ENCODE measurements around the gene ADGRB2. TPM values are rescaled to one million over a fixed set of nuclear protein-coding genes. Genes with fewer than 3 reads are reported as not detected.

ADGRB2 gene, protein sequence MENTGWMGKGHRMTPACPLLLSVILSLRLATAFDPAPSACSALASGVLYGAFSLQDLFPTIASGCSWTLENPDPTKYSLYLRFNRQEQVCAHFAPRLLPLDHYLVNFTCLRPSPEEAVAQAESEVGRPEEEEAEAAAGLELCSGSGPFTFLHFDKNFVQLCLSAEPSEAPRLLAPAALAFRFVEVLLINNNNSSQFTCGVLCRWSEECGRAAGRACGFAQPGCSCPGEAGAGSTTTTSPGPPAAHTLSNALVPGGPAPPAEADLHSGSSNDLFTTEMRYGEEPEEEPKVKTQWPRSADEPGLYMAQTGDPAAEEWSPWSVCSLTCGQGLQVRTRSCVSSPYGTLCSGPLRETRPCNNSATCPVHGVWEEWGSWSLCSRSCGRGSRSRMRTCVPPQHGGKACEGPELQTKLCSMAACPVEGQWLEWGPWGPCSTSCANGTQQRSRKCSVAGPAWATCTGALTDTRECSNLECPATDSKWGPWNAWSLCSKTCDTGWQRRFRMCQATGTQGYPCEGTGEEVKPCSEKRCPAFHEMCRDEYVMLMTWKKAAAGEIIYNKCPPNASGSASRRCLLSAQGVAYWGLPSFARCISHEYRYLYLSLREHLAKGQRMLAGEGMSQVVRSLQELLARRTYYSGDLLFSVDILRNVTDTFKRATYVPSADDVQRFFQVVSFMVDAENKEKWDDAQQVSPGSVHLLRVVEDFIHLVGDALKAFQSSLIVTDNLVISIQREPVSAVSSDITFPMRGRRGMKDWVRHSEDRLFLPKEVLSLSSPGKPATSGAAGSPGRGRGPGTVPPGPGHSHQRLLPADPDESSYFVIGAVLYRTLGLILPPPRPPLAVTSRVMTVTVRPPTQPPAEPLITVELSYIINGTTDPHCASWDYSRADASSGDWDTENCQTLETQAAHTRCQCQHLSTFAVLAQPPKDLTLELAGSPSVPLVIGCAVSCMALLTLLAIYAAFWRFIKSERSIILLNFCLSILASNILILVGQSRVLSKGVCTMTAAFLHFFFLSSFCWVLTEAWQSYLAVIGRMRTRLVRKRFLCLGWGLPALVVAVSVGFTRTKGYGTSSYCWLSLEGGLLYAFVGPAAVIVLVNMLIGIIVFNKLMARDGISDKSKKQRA (N-terminal part only)
- total RNA-seq, result 1 to 10 TPM; 3.8 to 5.3 TPM
- long read RNA-seq, donor 1, partial matches to known transcripts, result 4 of 5 reads
- long read RNA-seq, donor 1, other reads (novel, unspliced or antisense), result 1 of 5 reads
- long read RNA-seq, donor 2, partial matches to known transcripts, result 3 of 4 reads
- long read RNA-seq, donor 2, other reads (novel, unspliced or antisense), result 1 of 4 reads

DNA sequence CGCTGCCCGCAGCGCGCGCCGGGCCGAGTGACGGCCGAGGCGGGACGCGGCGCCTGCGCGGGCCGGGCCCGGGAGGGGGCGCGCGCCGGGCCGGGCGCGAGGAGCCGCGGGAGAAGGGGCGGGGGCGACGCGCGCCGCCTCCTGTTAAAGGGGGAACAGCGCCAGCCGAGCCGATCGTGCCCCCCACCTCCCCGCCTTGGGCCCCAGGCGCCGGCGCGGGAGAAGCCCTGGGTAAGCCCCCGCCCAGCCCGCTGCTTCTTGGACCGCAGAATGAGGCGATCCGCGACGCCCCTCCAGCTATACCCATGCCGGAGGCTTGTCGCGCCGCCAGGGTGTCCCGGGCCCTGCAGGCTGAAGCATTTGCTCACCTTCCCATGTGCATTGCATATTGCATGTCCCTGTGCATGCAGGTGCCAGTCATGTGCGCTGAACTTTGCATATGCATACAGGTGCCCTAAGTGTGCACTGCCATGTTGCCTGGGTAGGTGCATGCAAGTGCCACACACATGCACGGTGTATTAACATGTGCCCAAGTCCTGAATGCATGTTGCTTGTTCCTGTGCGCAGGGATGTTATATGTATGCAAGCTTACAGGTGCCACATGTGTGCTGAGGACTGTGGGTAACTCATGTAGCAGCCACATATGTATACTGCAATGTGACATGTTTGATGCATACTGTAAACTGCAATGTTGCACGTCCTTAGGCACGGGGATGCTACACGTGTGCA, at the start of gene ADGRB2:
TSS of gene ADGRB2 (minus strand) at position 29 of the 729 bp plus-strand sequence. CDS start 7,119 bp downstream, outside the sequence.
- intact Hi-C loops (cut with DNase I), result no loop called here
- no peak for DNase-seq (ENCODE audit: low spot score)

DNA sequence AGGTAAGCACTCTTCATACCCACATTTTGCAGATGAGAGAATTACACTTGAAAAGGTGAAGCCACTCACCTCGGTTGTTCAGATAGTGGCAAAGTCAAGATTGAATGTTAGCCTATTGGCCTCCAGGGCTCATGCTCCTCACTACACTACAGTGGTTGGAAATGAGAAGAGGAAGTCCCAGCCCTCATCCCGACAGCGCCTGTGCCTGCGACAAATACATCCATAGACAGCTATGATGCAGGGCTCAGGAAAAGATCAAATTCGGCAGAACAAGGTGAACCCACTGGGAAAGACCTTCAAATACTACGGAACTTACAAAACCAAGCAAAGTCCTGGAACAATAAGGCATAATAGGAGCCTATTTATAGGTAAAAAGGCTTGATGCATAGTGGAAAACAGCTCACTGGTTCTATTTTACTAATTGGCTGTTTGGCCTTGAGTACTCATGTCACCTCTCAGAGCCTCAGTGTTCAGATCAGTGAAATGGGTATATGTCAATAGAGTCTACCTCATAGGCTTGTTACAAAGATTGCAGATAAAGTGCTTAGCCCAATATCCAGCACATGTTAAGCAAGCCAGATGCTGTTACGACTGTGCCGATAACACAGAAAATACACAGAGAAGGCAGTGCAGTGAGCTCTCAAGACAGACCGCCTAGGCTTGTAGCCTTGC, 48.2 kb upstream of the ADGRB2 start:
- intact Hi-C loops (cut with DNase I), result no loop called here
- peak; percentile 8 for DNase-seq (ENCODE audit: low spot score)

DNA sequence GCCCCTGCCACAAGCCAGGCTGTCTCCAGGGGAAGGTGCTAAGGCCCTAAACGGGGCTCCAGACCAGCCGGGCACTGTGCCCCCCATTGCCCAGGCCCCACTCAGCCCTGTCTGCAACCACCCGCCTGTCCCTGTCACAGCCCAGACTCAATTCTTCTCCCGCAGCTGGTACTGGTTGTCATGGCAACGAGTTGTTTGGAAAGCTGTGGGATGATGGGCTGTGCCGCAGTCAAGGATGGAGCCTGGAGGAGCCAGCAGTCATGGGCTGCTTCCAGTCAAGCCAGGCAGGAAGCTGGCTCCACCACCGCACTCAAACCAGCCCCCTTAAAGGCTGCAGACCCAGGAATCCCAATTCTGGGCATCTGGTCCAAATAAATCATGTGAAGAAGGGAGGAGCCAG, 47.5 kb upstream of the ADGRB2 start:
- peak; percentile 51 for DNase-seq (ENCODE audit: low spot score)
- intact Hi-C loops (cut with DNase I), result no loop called here

DNA sequence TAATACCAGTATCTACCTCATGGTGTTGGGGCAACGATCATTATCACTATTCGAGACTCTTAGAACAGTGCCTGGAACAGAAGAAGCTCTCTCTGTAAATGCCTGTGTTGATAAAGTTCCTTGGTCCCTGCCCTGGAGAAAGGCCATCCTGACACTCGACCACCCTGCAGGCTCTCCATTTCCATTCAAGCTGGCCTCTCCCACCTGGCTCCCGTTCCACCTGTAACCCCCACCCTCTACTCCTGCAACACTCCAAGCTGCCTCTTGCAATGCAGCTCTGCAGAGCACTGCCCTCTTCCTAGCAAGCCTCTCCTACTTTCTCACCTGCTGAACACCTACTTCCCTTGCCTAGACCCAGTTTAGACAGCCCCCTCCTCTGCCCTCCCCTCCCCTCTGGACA, 45.6 kb upstream of the ADGRB2 start:
- intact Hi-C loops (cut with DNase I), result no loop called here
- DNase-seq (ENCODE audit: low spot score), result peak; percentile 5

DNA sequence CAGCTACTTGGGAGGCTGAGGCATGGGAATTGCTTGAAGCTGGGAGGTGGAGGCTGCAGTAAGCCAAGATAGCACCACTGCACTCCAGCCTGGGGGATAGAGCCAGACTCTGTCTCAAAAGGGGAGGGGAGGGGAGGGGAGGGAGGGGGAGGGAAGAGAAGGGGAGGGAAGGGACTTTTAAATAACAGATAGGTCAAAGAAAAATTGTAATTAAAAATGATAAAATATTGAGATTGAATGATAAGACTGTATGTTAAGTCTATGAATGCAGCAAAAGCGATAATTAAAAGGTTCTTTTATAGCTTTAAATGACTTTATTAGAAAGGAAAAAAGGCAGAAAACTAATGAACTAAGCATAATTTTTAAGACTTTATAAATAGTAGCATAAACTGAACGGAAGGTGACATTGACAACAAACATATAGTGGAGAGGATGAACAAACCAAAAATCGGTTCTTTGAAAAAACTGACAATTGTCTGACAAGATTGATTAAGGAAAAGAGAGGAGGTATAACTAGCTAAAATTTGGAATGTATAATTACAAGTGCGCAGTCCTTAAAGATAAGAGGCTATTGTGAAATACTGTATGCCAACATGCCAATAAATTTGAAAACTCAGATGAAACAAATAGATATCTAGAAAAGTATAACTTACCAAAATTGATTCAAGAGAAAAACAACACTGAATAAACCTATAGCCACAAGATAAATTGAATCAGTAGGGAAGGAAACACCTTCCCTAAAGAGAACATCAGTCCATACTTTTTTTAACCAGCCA, 43.3 kb upstream of the ADGRB2 start:
- no peak for DNase-seq (ENCODE audit: low spot score)
- intact Hi-C loops (cut with DNase I), result no loop called here

DNA sequence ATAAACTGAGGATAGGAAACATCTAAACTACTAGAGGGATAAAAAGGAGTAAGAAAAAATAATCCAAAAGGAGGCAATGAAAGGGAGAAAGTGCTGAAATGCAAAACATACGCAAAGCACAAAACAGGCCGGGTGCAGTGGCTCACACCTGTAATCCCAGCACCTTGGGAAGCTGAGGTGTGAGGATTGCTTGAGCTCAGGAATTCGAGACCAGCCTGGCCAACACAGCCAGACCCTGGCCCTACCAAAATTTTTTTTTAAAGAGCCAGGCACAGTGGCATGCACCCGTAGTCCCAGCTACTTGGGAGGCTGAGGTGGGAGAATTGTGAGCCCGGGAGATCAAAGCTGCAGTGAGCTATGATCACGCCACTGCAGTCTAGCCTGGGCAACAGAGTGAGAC, 41.2 kb upstream of the ADGRB2 start:
- no peak for DNase-seq (ENCODE audit: low spot score)
- intact Hi-C loops (cut with DNase I), result no loop called here

DNA sequence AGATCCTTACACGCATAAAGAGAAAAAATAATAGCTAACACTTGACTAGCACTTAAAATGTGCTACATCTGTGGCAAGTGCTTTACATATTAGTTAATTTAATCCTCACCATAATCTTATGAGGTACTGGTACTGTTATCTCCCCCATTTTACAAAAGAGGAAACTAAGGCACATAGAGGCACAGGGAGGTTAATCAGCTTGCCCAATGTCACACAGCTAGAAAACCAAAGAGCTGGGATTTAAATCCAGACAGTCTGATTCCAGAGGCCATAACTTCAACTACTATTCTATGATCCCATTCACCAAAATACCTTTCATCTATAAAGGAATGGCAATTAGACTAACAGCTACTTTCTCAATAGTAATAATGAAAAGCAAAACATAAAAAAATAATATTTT, 40.0 kb upstream of the ADGRB2 start:
- DNase-seq (ENCODE audit: low spot score), result no peak
- intact Hi-C loops (cut with DNase I), result no loop called here

DNA sequence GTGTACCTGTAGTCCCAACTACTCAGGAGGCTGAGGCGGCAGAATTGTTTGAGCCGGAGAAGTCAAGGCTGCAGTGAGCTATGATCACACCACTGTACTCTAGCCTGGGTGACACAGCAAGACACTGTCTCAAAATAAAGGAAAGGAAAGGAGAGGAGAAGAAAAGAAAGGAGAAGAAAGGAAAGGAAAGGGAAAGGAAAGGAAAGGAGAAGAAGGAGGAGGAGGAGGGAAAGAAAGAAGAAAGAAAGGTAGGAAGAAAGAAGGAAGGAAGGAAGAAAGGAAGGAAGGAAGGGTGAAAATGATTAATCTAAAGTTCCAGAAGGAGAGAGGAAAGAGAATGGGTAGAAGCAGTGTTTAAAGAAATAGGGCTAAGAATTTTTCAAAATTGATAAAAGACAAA, 39.5 kb upstream of the ADGRB2 start:
- intact Hi-C loops (cut with DNase I), result no loop called here
- no peak for DNase-seq (ENCODE audit: low spot score)

DNA sequence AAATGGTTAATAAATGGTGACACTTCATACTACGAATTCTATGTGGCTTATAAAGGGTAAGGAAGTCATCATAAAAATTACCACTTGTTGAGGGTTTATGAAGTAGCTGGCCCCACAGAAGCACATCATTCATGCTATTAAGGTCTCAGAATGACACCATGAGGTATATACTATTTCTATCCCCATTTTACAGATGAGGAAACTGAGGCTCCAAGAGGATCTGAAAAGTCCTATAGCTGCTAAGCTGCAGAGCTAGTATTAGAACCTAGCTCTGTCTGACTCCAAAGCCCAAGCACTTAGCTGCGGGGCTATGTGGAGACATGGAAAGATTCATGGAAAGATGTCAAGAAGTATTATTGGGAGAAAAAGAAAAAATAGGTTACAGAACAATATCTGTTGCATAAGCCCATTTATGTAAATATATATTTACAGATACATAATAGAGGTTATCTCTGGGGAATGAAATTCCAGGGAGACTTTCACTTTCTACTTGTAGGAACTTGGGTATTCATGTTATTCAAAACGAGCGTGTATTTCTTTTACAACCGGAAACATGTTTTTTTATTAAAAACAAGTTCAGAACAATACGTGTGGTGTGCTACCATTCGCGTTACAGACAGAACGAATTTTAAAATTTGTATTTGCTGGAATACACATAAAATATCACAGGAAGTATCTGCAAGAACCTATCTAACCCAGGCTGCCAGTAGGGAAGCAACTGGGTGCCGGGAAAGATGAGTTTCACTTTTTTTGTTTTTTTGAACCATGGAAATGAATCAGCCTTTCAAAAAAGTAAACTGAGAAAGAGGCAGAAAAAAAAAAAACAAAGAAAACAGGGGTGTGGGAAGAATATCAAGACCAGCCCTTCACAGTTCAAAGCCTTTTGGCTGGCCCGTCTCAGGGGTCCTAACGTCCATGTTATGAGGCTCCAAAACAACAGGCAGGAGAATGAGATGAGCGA, 38.3 kb upstream of the ADGRB2 start:
- no peak for DNase-seq (ENCODE audit: low spot score)
- intact Hi-C loops (cut with DNase I), result no loop called here

DNA sequence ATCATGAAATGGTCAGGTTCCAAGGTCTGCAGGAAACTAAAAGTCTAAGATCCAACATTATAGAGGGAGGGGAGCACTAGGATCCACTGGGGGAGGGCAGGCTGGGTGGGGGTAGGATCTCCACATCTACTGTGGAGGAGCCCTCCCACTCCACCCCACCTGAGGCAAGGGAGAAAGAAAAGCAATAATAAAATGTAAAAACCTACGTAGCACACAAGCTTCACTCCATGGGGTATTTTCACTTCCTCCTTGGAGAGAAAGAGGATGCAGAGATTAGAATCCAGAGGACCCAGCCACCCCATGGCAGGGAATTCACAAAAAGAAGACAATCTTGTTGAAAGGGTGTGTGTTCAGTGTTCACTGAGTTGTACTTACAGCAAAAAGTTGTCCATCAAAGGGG, 37.3 kb upstream of the ADGRB2 start:
- DNase-seq (ENCODE audit: low spot score), result no peak
- intact Hi-C loops (cut with DNase I), result no loop called here

DNA sequence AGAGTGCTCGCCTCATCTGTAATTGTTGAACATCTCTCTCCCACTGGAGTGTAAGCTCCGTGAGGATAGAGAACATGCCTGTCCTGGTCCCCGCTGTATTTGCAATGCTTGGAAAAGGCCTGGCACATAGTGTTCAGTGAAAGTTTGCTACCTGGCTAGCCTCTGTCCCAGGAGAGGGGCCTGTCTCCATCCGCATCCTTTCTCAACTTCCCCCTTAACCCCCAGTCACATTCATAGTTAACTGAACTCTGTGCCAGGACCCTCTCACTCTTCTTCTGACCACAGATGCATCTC, 36.5 kb upstream of the ADGRB2 start:
- DNase-seq (ENCODE audit: low spot score), result no peak
- intact Hi-C loops (cut with DNase I), result no loop called here

DNA sequence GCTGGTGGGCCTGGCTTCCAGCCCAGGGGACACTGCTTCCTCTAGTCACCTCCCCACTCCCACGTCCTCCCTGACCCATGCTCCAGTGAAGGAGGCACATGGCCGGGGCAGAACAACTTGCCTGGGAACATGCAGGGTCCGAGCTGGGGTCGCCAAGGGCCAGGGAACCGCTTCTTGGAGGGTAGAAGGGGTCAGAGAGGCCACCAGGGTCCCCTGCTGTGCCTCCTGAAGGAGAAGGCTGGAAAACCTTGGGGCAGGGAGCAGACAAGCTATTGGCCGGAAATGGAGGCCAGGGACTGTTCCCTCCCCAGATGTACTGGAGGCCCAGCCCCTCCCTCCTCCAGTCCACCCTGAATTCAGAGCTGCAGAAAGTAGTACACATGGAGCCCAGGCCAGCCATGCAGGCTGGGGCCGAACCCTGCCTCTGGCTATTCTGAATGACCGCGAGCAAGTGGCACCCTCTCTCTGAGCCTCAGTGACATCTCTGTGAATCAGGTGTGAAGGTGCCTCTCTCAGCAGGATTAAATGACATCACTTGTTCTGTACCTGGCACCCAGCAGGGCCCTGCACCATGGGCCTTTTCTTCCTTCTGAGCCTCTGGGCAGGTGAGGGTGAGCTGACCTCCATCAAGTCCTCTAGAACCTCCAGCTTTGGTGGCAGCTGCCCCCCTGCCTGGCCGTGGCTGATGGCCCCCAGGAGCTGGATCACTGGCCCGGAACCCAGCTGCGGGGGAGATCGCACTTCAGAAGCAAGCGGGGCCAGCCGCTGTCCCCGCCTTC, 35.9 kb upstream of the ADGRB2 start:
- intact Hi-C loops (cut with DNase I), result loop anchor here in 1 of 2 donors (10.0 kb wide), 1 partner anchor 165 kb away; no protein-coding TSS in a partner anchor

DNA sequence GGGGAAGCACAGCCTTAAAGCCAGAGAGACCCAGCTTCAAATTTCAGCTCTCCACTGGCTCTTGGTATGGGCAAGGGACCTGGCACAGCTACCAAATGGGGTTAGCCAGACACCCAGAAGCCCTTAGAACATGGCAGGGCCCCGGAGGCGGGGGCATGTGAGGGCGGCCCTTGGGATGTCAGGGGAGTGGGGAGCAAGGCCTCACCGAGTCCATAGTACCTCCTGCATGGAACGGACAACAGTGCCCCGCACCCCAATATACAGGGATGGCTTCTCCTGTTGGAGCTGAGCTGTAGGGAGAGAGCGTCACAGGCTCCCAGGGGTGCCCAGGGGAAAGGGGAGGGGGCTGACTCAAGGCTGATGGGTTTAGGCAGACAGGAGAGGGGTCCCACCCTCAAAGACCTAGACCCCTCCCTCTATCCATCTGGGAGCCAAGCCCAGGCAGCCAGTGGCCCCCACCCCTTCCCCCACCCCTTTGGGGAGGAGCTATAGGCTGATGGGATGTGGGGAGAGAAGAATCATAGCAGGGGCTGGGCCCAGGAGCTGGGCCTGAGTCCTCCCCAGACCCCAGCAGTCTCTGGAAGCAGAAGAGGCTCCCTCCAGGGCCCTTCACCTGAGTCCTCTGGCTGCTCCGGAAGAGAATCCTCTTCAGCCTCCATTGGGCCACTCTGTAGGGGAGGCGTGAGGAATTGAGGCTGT, 35.2 kb upstream of the ADGRB2 start:
- DNase-seq (ENCODE audit: low spot score), result peak; percentile 66
- intact Hi-C loops (cut with DNase I), result loop anchor here in 1 of 2 donors (10.0 kb wide), 1 partner anchor 165 kb away; no protein-coding TSS in a partner anchor

More for the DNA sequence above, 35.9 kb upstream of the ADGRB2 start:
- peak; percentile 62 for DNase-seq (ENCODE audit: low spot score)

DNA sequence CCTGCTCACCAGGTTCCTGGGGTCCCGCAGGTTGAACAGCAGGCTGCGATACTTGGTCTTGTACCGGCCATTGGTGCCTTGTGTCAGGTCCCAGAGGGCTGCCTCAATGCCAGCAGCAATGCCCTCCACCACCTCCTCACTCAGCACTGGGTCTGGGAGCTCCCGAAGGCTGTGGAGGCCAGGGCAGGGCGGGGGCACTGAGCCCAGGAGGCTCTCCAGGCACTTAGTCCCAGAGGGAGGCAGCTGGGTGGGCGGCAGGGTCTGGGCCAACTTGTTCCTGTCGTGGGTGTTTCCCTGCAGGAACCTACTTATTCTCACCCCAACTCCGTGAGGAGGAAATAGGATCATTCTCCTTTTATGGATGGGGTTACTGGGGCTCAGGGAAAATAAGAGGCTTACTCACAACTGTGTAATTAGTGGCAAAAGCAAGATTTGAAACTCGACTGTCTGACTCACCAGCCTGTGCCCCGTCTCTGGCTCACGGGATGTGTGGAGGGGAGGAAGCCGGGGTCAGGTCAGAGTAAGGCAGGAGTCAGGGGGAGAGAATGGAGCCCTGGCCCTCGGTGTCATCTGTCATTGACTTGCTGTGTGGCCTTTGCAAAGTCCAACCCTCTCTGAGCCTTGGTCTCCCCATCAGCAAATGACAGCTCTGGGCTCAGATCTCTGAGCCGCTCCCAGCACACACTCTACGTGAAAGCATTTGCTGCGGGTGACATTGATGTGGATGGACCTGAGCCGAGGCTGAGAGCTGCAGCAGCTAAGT, 34.5 kb upstream of the ADGRB2 start:
- no peak for DNase-seq (ENCODE audit: low spot score)
- intact Hi-C loops (cut with DNase I), result loop anchor here in 1 of 2 donors (10.0 kb wide), 1 partner anchor 166 kb away; no protein-coding TSS in a partner anchor

All from posterior vena cava (tissue), 2 donors.